ENCODE data around the gene TIMM17B. TPM values are rescaled to one million over a fixed set of nuclear protein-coding genes. Genes with fewer than 3 reads are reported as not detected.

Gene TIMM17B
- total RNA-seq, 4 donors from 2014 or later, result 26.7 to 61.3 (median 43.7) TPM

- no peak for DNase-seq
- Histone ChIP-seq H3K4me1 (peaks cover 0 to 17% (median 1%) of the 10 kb centered on the region in 4 donors), H3K36me3 (no peaks in the 10 kb centered on the region), H3K9me3 (no peaks in the 10 kb centered on the region), H3K27me3 (no peaks in the 10 kb centered on the region), H3K27ac (peak overlapping the region in 1 of 4 donors; percentile 30), H3K4me3 (no peak overlapping the region)
- no peak for TF ChIP-seq CTCF (IDR thresholded peaks at IDR 0.05)
- TF ChIP-seq POLR2AphosphoS5 (IDR thresholded peaks at IDR 0.05), result no peak
- no peak for TF ChIP-seq EP300 (IDR thresholded peaks at IDR 0.05; ENCODE audit: low read depth)
- TF ChIP-seq POLR2A (IDR thresholded peaks at IDR 0.05), result no peak
- in situ Hi-C loops (cut with MboI; ENCODE audit: low pct_ligation_motif_present in 1 of 4, low pct_unique_long_range_greater_than_20kb in 1 of 4, low sequenced_read_pairs in 3 of 4) (no loop called here), intact Hi-C loops (cut with DNase I; ENCODE audit: low total_unique reads) (no loop called here)
- WGBS, 2 donors (ENCODE audit: low coverage in 1 of 2), result 74% methylated on average over 1 of the region's 1 CpG; no CpG with 5 or more reads in 1 of the 2 donors
Observed at GRCh38 chrX:48935301-48935670, 37.7 kb upstream of the TIMM17B start.

GRCh38 chrX:48934581-48935300, 37.2 kb upstream of the TIMM17B start:
- Histone ChIP-seq H3K4me1 (peaks cover 0 to 17% (median 1%) of the 10 kb centered on the region in 4 donors), H3K27ac (peak overlapping the region in 1 of 4 donors; percentile 30), H3K4me3 (no peak overlapping the region), H3K27me3 (no peaks in the 10 kb centered on the region), H3K36me3 (peaks cover 0 to 4% (median 0%) of the 10 kb centered on the region in 4 donors), H3K9me3 (no peaks in the 10 kb centered on the region)
- WGBS, 2 donors (ENCODE audit: low coverage in 1 of 2), result 71% methylated on average over 7 of the region's 7 CpGs; no CpG with 5 or more reads in 1 of the 2 donors
- TF ChIP-seq POLR2A (IDR thresholded peaks at IDR 0.05) (no peak), EP300 (IDR thresholded peaks at IDR 0.05; ENCODE audit: low read depth) (no peak), POLR2AphosphoS5 (IDR thresholded peaks at IDR 0.05) (no peak), CTCF (IDR thresholded peaks at IDR 0.05) (no peak)
- in situ Hi-C loops (cut with MboI; ENCODE audit: low pct_ligation_motif_present in 1 of 4, low pct_unique_long_range_greater_than_20kb in 1 of 4, low sequenced_read_pairs in 3 of 4) (no loop called here), intact Hi-C loops (cut with DNase I; ENCODE audit: low total_unique reads) (no loop called here)
- DNase-seq, result no peak

- 74 to 75% methylated on average over 2 of the region's 2 CpGs for WGBS, 2 donors (ENCODE audit: low coverage in 1 of 2)
- H3K36me3 ChIP-seq, result peaks cover 0 to 4% (median 0%) of the 10 kb centered on the region in 4 donors
- no peaks in the 10 kb centered on the region for H3K9me3 ChIP-seq
- TF ChIP-seq POLR2A (IDR thresholded peaks at IDR 0.05) (no peak), EP300 (IDR thresholded peaks at IDR 0.05; ENCODE audit: low read depth) (no peak), CTCF (IDR thresholded peaks at IDR 0.05) (no peak), POLR2AphosphoS5 (IDR thresholded peaks at IDR 0.05) (no peak)
- H3K27ac ChIP-seq, result peak overlapping the region in 1 of 4 donors; percentile 30
- in situ Hi-C loops (cut with MboI; ENCODE audit: low pct_ligation_motif_present in 1 of 4, low pct_unique_long_range_greater_than_20kb in 1 of 4, low sequenced_read_pairs in 3 of 4) (no loop called here), intact Hi-C loops (cut with DNase I; ENCODE audit: low total_unique reads) (no loop called here)
- H3K4me1 ChIP-seq, result peaks cover 0 to 14% (median 1%) of the 10 kb centered on the region in 4 donors
- DNase-seq, result no peak
- no peak overlapping the region for H3K4me3 ChIP-seq
- H3K27me3 ChIP-seq, result no peaks in the 10 kb centered on the region
Observed at GRCh38 chrX:48933757-48934156, 36.2 kb upstream of the TIMM17B start.

- Histone ChIP-seq H3K27me3 (no peaks in the 10 kb centered on the region), H3K4me1 (no peaks in the 10 kb centered on the region), H3K27ac (no peak overlapping the region), H3K9me3 (no peaks in the 10 kb centered on the region), H3K4me3 (no peak overlapping the region), H3K36me3 (peaks cover 0 to 8% (median 0%) of the 10 kb centered on the region in 4 donors)
- DNase-seq, result no peak
- no peak for TF ChIP-seq EP300 (IDR thresholded peaks at IDR 0.05; ENCODE audit: low read depth)
- no peak for TF ChIP-seq CTCF (IDR thresholded peaks at IDR 0.05)
- TF ChIP-seq POLR2A (IDR thresholded peaks at IDR 0.05), result no peak
- no peak for TF ChIP-seq POLR2AphosphoS5 (IDR thresholded peaks at IDR 0.05)
- in situ Hi-C loops (cut with MboI; ENCODE audit: low pct_ligation_motif_present in 1 of 4, low pct_unique_long_range_greater_than_20kb in 1 of 4, low sequenced_read_pairs in 3 of 4), result no loop called here
- 60% methylated on average over 2 of the region's 2 CpGs; no CpG with 5 or more reads in 1 of the 2 donors for WGBS, 2 donors (ENCODE audit: low coverage in 1 of 2)
- intact Hi-C loops (cut with DNase I; ENCODE audit: low total_unique reads), result no loop called here
Observed at GRCh38 chrX:48927736-48928382, 30.3 kb upstream of the TIMM17B start.

Measured in transverse colon (tissue), 4 donors.